Stimulated activated memory B cell treated with anti-CD40 and anti-IgM and Interleukin-4, amounts not matched to agents 10 μg/mL and 1 μg/mL and 100 μg/mL, for 72 hours (primary cell): Measurements from ENCODE around the gene TTC27.

Experiments
- ATAC-seq: fragments of 150-1000 bp; cut with Tn5 transposase; 2 replicates; pipeline ENCODE4 v1.10.0; 2021
- H3K27ac Mint-ChIP-seq: one replicate; pipeline ENCODE4 v1.8.0; 2022; ENCODE audit warnings: mild to moderate bottlenecking, mixed read lengths
- H3K27me3 Mint-ChIP-seq: one replicate; pipeline ENCODE4 v1.8.0; 2022; ENCODE audit warnings: mixed read lengths
- H3K36me3 Mint-ChIP-seq: one replicate; pipeline ENCODE4 v1.8.0; 2022; ENCODE audit warnings: mixed read lengths
- H3K4me1 Mint-ChIP-seq: one replicate; pipeline ENCODE4 v1.8.0; 2022; ENCODE audit warnings: mixed read lengths
- H3K4me3 Mint-ChIP-seq: one replicate; pipeline ENCODE4 v1.8.0; 2022; ENCODE audit warnings: mild to moderate bottlenecking, moderate library complexity, mixed read lengths
- H3K9me3 Mint-ChIP-seq: one replicate; pipeline ENCODE4 v1.8.0; 2022; ENCODE audit warnings: mixed read lengths

Gene TTC27

GRCh38 chr2:32783469-32783868 lies 155.6 kb downstream of the TTC27 start:
- Mint-ChIP-seq H3K36me3 (peaks cover 82% of the 10 kb centered on the region), H3K9me3 (peaks cover 3% of the 10 kb centered on the region), H3K4me3 (no peak overlapping the region), H3K27ac (no peak overlapping the region), H3K4me1 (no peaks in the 10 kb centered on the region), H3K27me3 (no peaks in the 10 kb centered on the region)
- ATAC-seq, result no peak

GRCh38 chr2:32783933-32784332 lies 156.1 kb downstream of the TTC27 start:
- H3K9me3 Mint-ChIP-seq, result peaks cover 3% of the 10 kb centered on the region
- no peak overlapping the region for H3K4me3 Mint-ChIP-seq
- no peak overlapping the region for H3K27ac Mint-ChIP-seq
- peaks cover 82% of the 10 kb centered on the region for H3K36me3 Mint-ChIP-seq
- no peaks in the 10 kb centered on the region for H3K4me1 Mint-ChIP-seq
- ATAC-seq, result no peak
- no peaks in the 10 kb centered on the region for H3K27me3 Mint-ChIP-seq

DNA sequence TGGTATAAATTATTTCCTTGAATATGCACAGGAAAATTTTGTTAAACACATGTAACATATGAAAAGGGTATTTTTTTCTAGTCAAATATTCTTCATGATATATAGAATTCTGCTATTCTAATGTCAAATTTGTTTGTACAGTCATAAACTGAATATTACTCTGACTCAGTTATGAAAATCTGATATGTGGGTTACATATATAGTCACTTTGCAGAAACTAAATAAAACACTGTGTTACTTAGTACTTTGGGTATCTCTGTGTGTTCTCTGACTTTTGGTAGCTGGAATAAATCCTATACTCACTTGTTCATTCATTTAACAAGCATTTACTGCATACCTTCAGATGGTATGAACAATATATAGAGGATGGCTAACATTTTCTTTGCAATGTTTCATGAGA lies 159.4 kb downstream of the TTC27 start:
- Mint-ChIP-seq H3K9me3 (no peaks in the 10 kb centered on the region), H3K27me3 (no peaks in the 10 kb centered on the region), H3K4me3 (no peak overlapping the region), H3K36me3 (peaks cover 78% of the 10 kb centered on the region), H3K27ac (no peak overlapping the region), H3K4me1 (no peaks in the 10 kb centered on the region)
- no peak for ATAC-seq

DNA sequence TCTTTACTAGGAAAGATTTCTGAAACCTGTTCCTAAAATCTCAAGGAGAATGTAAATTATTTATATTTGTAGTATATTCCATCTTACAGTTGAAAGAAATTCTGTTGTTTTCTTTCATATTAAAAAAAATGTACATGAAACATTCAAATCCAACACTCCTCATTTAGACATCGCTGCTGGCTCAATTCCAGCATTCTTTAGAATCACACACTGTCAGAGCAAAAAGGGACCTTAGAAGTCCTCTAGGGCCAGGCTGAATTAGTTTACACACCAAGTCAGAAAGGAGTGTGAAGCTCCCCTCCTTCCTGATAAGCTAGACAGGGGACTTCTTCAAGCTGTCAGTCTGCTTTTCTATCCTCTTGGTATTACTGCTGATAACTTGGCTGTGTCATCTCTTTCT lies 160.3 kb downstream of the TTC27 start:
- H3K27me3 Mint-ChIP-seq, result no peaks in the 10 kb centered on the region
- no peaks in the 10 kb centered on the region for H3K4me1 Mint-ChIP-seq
- no peaks in the 10 kb centered on the region for H3K9me3 Mint-ChIP-seq
- peaks cover 83% of the 10 kb centered on the region for H3K36me3 Mint-ChIP-seq
- H3K27ac Mint-ChIP-seq, result no peak overlapping the region
- no peak overlapping the region for H3K4me3 Mint-ChIP-seq
- ATAC-seq, result no peak

- no peaks in the 10 kb centered on the region for H3K4me1 Mint-ChIP-seq
- H3K27ac Mint-ChIP-seq, result no peak overlapping the region
- peaks cover 68% of the 10 kb centered on the region for H3K36me3 Mint-ChIP-seq
- ATAC-seq, result no peak
- H3K4me3 Mint-ChIP-seq, result no peak overlapping the region
- no peaks in the 10 kb centered on the region for H3K9me3 Mint-ChIP-seq
- H3K27me3 Mint-ChIP-seq, result no peaks in the 10 kb centered on the region
Observed at GRCh38 chr2:32792416-32792815, 164.6 kb downstream of the TTC27 start.

- Mint-ChIP-seq H3K4me1 (no peaks in the 10 kb centered on the region), H3K36me3 (peaks cover 47% of the 10 kb centered on the region)
- no peak for ATAC-seq
Observed at GRCh38 chr2:32798829-32799228, 171.0 kb downstream of the TTC27 start.

GRCh38 chr2:32801741-32802140 lies 173.9 kb downstream of the TTC27 start:
- H3K4me1 Mint-ChIP-seq, result no peaks in the 10 kb centered on the region
- H3K27me3 Mint-ChIP-seq, result no peaks in the 10 kb centered on the region
- H3K27ac Mint-ChIP-seq, result no peak overlapping the region
- no peak overlapping the region for H3K4me3 Mint-ChIP-seq
- H3K36me3 Mint-ChIP-seq, result peaks cover 26% of the 10 kb centered on the region
- no peak for ATAC-seq
- no peaks in the 10 kb centered on the region for H3K9me3 Mint-ChIP-seq

More at GRCh38 chr2:32798829-32799228, 171.0 kb downstream of the TTC27 start:
- Mint-ChIP-seq H3K27ac (no peak overlapping the region), H3K9me3 (no peaks in the 10 kb centered on the region), H3K4me3 (no peak overlapping the region), H3K27me3 (no peaks in the 10 kb centered on the region)

GRCh38 chr2:32802877-32803276 lies 175.0 kb downstream of the TTC27 start:
- Mint-ChIP-seq H3K4me1 (no peaks in the 10 kb centered on the region), H3K4me3 (no peak overlapping the region), H3K9me3 (no peaks in the 10 kb centered on the region), H3K27me3 (no peaks in the 10 kb centered on the region), H3K36me3 (peaks cover 28% of the 10 kb centered on the region), H3K27ac (no peak overlapping the region)
- ATAC-seq, result no peak

DNA sequence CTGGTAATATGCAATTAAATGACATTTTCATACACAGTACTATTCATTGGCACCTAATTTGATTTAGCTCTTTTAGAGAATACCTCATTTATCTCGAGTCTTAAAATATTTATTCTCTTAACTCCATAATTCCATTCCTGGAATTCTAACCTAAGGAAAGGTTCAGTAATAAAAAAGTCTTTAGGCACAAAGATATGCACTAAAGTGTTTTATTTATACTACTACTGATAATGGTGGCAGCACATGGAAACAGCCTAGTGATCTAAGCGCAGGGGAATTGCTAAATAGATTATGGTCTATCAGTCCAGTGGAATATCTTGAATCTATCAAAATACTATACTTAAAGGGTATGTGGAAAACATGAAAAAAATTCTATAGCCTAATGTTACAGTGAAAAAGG lies 176.4 kb downstream of the TTC27 start:
- Mint-ChIP-seq H3K27me3 (no peaks in the 10 kb centered on the region), H3K4me1 (no peaks in the 10 kb centered on the region), H3K36me3 (peaks cover 37% of the 10 kb centered on the region), H3K9me3 (no peaks in the 10 kb centered on the region), H3K27ac (no peak overlapping the region), H3K4me3 (no peak overlapping the region)
- ATAC-seq, result no peak

DNA sequence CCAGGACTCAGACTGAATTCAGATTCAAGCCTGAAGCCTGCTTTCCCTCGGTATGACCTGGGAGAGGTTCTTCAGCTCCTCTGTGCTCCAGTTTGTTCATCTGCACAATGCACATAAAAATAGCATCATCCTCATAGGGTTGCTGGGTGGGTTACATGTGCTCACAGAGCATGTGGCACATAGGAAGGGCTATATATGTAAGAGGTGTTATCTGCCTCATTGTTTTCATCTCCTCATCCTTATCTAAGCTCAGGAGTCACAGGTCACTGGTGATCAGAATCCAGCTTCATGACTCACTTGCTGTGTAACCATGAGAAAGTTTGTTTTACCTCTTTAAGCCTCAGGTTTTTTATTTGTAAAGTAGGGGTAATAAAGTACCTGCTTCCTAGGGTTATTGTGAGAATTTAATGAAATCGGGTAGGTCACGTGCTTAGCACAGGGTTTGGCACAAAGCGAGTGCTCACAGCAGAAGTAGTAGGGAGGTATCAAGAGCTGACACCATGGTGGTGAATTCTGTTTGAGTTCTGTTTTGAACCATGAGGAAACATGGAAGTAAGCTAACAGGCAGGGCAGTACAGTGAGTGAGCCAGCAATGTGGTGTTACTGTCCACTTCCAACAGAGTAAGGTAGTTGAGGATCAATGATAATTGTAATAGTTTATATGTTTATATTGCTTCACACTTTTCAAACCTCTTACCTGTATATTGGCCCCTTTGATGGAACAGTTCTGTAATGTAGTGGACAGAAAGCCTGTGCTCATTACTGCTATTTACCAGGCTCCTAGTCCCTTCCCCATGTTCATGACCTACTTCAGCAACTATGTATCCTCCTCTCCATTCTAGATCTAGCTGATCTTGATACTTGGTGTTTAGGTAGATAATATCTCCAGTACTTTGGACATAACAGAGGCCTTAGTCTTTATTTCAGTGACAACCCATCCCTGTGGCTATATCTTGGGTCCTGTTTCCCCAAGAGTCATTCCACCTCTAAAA lies 177.6 kb downstream of the TTC27 start:
- Mint-ChIP-seq H3K4me1 (no peaks in the 10 kb centered on the region), H3K4me3 (no peak overlapping the region), H3K9me3 (no peaks in the 10 kb centered on the region), H3K36me3 (peaks cover 43% of the 10 kb centered on the region), H3K27me3 (no peaks in the 10 kb centered on the region), H3K27ac (no peak overlapping the region)
- no peak for ATAC-seq

DNA sequence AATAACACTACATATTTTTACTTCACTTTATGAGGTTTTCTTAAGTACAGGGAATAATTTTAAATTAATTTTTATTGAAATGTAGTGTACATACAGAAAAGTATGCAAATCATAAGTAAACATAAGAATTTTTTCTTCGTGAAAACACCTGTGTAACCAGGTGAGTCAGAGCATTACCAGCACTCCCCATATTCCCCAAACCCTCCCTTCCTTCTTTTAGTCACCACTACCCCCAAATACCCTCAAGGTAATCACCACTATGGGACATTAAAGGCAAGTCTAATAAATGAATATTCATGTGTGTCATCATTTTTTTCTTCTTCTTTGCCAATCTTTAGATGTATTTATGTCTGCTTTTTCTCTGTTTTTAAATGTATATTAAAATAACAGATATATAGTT lies 179.0 kb downstream of the TTC27 start:
- Mint-ChIP-seq H3K27me3 (no peaks in the 10 kb centered on the region), H3K27ac (no peak overlapping the region), H3K9me3 (no peaks in the 10 kb centered on the region), H3K4me3 (no peak overlapping the region), H3K4me1 (no peaks in the 10 kb centered on the region), H3K36me3 (peaks cover 50% of the 10 kb centered on the region)
- ATAC-seq, result no peak

DNA sequence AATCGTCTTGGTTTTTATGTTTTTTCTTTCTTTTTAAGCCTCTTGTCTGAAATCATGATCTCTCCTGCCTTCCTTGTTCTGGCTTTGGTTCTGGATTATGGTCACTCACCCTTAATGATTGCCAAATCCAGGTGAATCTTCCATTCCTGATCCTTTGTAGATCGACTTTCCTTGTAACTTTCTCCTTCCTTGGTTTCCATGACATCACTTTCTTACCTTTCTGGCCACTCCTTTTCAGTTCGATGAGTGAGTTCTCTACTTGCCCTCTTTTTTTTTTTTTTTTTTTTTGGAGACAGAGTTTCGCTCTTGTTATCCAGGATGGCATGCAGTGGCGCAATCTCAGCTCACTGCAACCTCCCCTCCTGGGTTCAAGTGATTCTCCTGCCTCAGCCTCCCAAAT lies 179.8 kb downstream of the TTC27 start:
- Mint-ChIP-seq H3K4me3 (no peak overlapping the region), H3K27me3 (no peaks in the 10 kb centered on the region), H3K9me3 (no peaks in the 10 kb centered on the region), H3K4me1 (no peaks in the 10 kb centered on the region), H3K27ac (no peak overlapping the region), H3K36me3 (peaks cover 48% of the 10 kb centered on the region)
- no peak for ATAC-seq

GRCh38 chr2:32810909-32811495 lies 183.2 kb downstream of the TTC27 start:
- Mint-ChIP-seq H3K36me3 (peaks cover 58% of the 10 kb centered on the region), H3K9me3 (no peaks in the 10 kb centered on the region), H3K27me3 (no peaks in the 10 kb centered on the region), H3K4me1 (no peaks in the 10 kb centered on the region), H3K27ac (no peak overlapping the region), H3K4me3 (no peak overlapping the region)
- ATAC-seq, result no peak

GRCh38 chr2:32811696-32812095 lies 183.8 kb downstream of the TTC27 start:
- H3K4me1 Mint-ChIP-seq, result no peaks in the 10 kb centered on the region
- H3K27ac Mint-ChIP-seq, result no peak overlapping the region
- H3K4me3 Mint-ChIP-seq, result no peak overlapping the region
- H3K27me3 Mint-ChIP-seq, result no peaks in the 10 kb centered on the region
- H3K36me3 Mint-ChIP-seq, result peaks cover 58% of the 10 kb centered on the region
- no peaks in the 10 kb centered on the region for H3K9me3 Mint-ChIP-seq
- ATAC-seq, result no peak

GRCh38 chr2:32812316-32812715 lies 184.5 kb downstream of the TTC27 start:
- H3K36me3 Mint-ChIP-seq, result peaks cover 62% of the 10 kb centered on the region
- H3K27me3 Mint-ChIP-seq, result no peaks in the 10 kb centered on the region
- no peak for ATAC-seq
- no peak overlapping the region for H3K4me3 Mint-ChIP-seq
- no peak overlapping the region for H3K27ac Mint-ChIP-seq
- H3K4me1 Mint-ChIP-seq, result no peaks in the 10 kb centered on the region
- H3K9me3 Mint-ChIP-seq, result no peaks in the 10 kb centered on the region

- ATAC-seq, result no peak
- Mint-ChIP-seq H3K9me3 (no peaks in the 10 kb centered on the region), H3K27ac (no peak overlapping the region), H3K36me3 (peaks cover 38% of the 10 kb centered on the region), H3K4me3 (no peak overlapping the region), H3K27me3 (no peaks in the 10 kb centered on the region), H3K4me1 (peaks cover 1% of the 10 kb centered on the region)
Observed at GRCh38 chr2:32820088-32820487, 192.2 kb downstream of the TTC27 start.
